Mucosa of descending colon (tissue), 3 donors: Measurements from ENCODE around the gene CELF3. TPM values are rescaled to one million over a fixed set of nuclear protein-coding genes. Genes with fewer than 3 reads are reported as not detected.
"Not testable (repeated sequence)": the region's sequence is repeated elsewhere in the genome, so short reads cannot be mapped to it uniquely, and the experiment has no call there.

Experiments used
- ATAC-seq: fragments of 200-7000 bp; cut with Tn5 transposase; one replicate; pipeline ENCODE4 v1.9.1; 2020; ENCODE audit warnings: mild to moderate bottlenecking, moderate library complexity
- DNase-seq, 3 donors: peaks; one replicate each; pipeline ENCODE4 v3.0.0-alpha.2; 2020
- H3K36me3 ChIP-seq: fragments of 200-600 bp; one replicate; pipeline ENCODE4 v1.8.0; 2021; ENCODE audit warnings: low read depth, mild to moderate bottlenecking
- H3K4me1 ChIP-seq: fragments of 200-600 bp; one replicate; pipeline ENCODE4 v1.8.0; 2021; ENCODE audit warnings: low read depth, mild to moderate bottlenecking
- H3K4me3 ChIP-seq: fragments of 200-600 bp; one replicate; pipeline ENCODE4 v1.8.0; 2021; ENCODE audit warnings: mild to moderate bottlenecking
- H3K9me3 ChIP-seq: fragments of 200-600 bp; one replicate; pipeline ENCODE4 v1.8.0; 2021; ENCODE audit warnings: mild to moderate bottlenecking
- CTCF ChIP-seq: fragments of 200-600 bp; IDR thresholded peaks from one replicate; pipeline ENCODE4 v1.8.0; 2022; ENCODE audit warnings: antibody characterized with exemption, mild to moderate bottlenecking
- intact Hi-C, 2 donors: fragments of 100-400 bp; cut with DNase I in 1 of 2; cut with micrococcal nuclease in 1 of 2; formaldehyde crosslinking; loops; one replicate each; pipeline versions ENCODE4 v1.11.0 to v1.11.1; 2022; cut with DNase I, micrococcal nuclease
- total RNA-seq, 3 donors: library from RNA; stranded (reverse); fragmentation: NEBNext Ultra II Directional in 2 of 3; extraction: Animal tissue kit (Norgen Biotek cat#: 25700) in 2 of 3; gene quantifications; one replicate each; pipeline versions ENCODE4 v1.2.1 to v1.2.4, GENCODE V29; 2021 to 2023
- donor health status: DM: no; HTN: no; CAD: no; lungs with moderate emphysema.
- donor health status: DM: no; HTN: no; CAD: no.
- donor health status: DM: no; HTN: yes; CAD: no.

CELF3 gene
- total RNA-seq, 3 donors from 2014 or later: 2.3 to 4.3 (median 2.8) TPM

- ATAC-seq (no peak), DNase-seq (no peak)
- no peak for TF ChIP-seq CTCF
- Histone ChIP-seq H3K4me1 (no peaks in the 10 kb centered on the region), H3K36me3 (no peaks in the 10 kb centered on the region), H3K9me3 (no peaks in the 10 kb centered on the region), H3K4me3 (no peak overlapping the region)
- intact Hi-C loops: no loop called here
Measured at GRCh38 chr1:151673407-151673806, 43.2 kb downstream of the CELF3 start.

GRCh38 chr1:151670036-151670675 lies 46.4 kb downstream of the CELF3 start:
- H3K36me3 ChIP-seq, H3K4me1 ChIP-seq, intact Hi-C loops: not testable (repeated sequence)

GRCh38 chr1:151668090-151668489 lies 48.5 kb downstream of the CELF3 start:
- intact Hi-C loops: no loop called here
- ATAC-seq: no peak
- TF ChIP-seq CTCF: no peak
- H3K36me3 ChIP-seq: no peaks in the 10 kb centered on the region
- no peak for DNase-seq
- H3K4me1 ChIP-seq: no peaks in the 10 kb centered on the region
- no peak overlapping the region for H3K4me3 ChIP-seq
- no peaks in the 10 kb centered on the region for H3K9me3 ChIP-seq

More at GRCh38 chr1:151670036-151670675, 46.4 kb downstream of the CELF3 start:
- H3K4me3 ChIP-seq, H3K9me3 ChIP-seq, ATAC-seq, DNase-seq: not testable (repeated sequence)

GRCh38 chr1:151661751-151662150 lies 54.9 kb downstream of the CELF3 start:
- intact Hi-C loops: no loop called here
- TF ChIP-seq CTCF: no peak
- Histone ChIP-seq H3K9me3 (no peaks in the 10 kb centered on the region), H3K4me1 (no peaks in the 10 kb centered on the region), H3K4me3 (no peak overlapping the region), H3K36me3 (no peaks in the 10 kb centered on the region)
- ATAC-seq (peak; percentile 45), DNase-seq (no peak)

GRCh38 chr1:151655371-151655770 lies 61.2 kb downstream of the CELF3 start:
- no peak overlapping the region for H3K4me3 ChIP-seq
- H3K36me3 ChIP-seq: no peaks in the 10 kb centered on the region
- H3K9me3 ChIP-seq: no peaks in the 10 kb centered on the region
- TF ChIP-seq CTCF: no peak
- intact Hi-C loops: no loop called here
- no peaks in the 10 kb centered on the region for H3K4me1 ChIP-seq
- ATAC-seq (no peak), DNase-seq (no peak)

- no peaks in the 10 kb centered on the region for H3K36me3 ChIP-seq
- no peak overlapping the region for H3K4me3 ChIP-seq
- no peak for ATAC-seq
- no peak for TF ChIP-seq CTCF
- intact Hi-C loops: no loop called here
- DNase-seq: no peak
- no peaks in the 10 kb centered on the region for H3K9me3 ChIP-seq
- H3K4me1 ChIP-seq: no peaks in the 10 kb centered on the region
Measured at GRCh38 chr1:151653397-151653796, 63.2 kb downstream of the CELF3 start.

Other genes with a start within 250 kb of the CELF3 start
- gene CGN, start 205.4 kb downstream of the CELF3 start, total RNA-seq: 100 to 1,000 TPM; 125 to 247 (median 187) TPM
- gene TUFT1, start 176.5 kb downstream of the CELF3 start, total RNA-seq: 10 to 100 TPM; 20.2 to 38.0 (median 27.5) TPM
- gene SNX27, start 104.8 kb downstream of the CELF3 start, total RNA-seq: 10 to 100 TPM; 25.5 to 59.0 (median 34.8) TPM
- gene RIIAD1, start 4.7 kb upstream of the CELF3 start, total RNA-seq: not detected
- 10 to 100 TPM; 46.5 to 51.2 (median 50.9) TPM for gene MRPL9, start 46.7 kb upstream of the CELF3 start, total RNA-seq
- gene TDRKH, start 73.7 kb upstream of the CELF3 start, total RNA-seq: 10 to 100 TPM in 1 of 3 donors, 1 to 10 TPM in 2; 5.8 to 11.4 (median 7.4) TPM
- under 1 TPM; 0.23 to 0.54 (median 0.24) TPM for gene LINGO4, start 88.6 kb upstream of the CELF3 start, total RNA-seq
- gene RORC, start 115.0 kb upstream of the CELF3 start, total RNA-seq: 10 to 100 TPM in 2 of 3 donors, 1 to 10 TPM in 1; 9.5 to 29.5 (median 17.7) TPM
- 1 to 10 TPM in 1 of 3 donors, under 1 TPM in 2; 0.51 to 1.0 (median 0.61) TPM for gene C2CD4D, start 123.0 kb upstream of the CELF3 start, total RNA-seq
- not detected for gene THEM5, start 136.9 kb upstream of the CELF3 start, total RNA-seq
- 10 to 100 TPM in 2 of 3 donors, 1 to 10 TPM in 1; 9.1 to 12.7 (median 11.3) TPM for gene THEM4, start 192.7 kb upstream of the CELF3 start, total RNA-seq